Subcutaneous adipose tissue (tissue), 4 donors: ENCODE measurements around the gene NEK4. TPM values are rescaled to one million over a fixed set of nuclear protein-coding genes. Genes with fewer than 3 reads are reported as not detected.

Source experiments
- CTCF ChIP-seq: fragments of 450-650 bp; IDR thresholded peaks from one replicate; pipeline ENCODE4 v1.5.1; 2016; ENCODE audit warnings: low read depth, mild to moderate bottlenecking, control low read depth, antibody characterized with exemption, moderate library complexity
- total RNA-seq, 4 donors: library from RNA; depleted of rRNA; stranded (reverse); fragments of >200 nt; gene quantifications; one replicate each; pipeline ENCODE4 v1.1.0, GENCODE V29; 2016

NEK4 gene
- total RNA-seq, 4 donors from 2014 or later = 9.0 to 18.4 (median 13.7) TPM

GRCh38 chr3:52788890-52789745 lies 18.4 kb upstream of the NEK4 start:
- no peak for TF ChIP-seq CTCF

- TF ChIP-seq CTCF = no peak
Observed at GRCh38 chr3:52787672-52788625, 17.2 kb upstream of the NEK4 start.

GRCh38 chr3:52787246-52787645 lies 16.5 kb upstream of the NEK4 start:
- TF ChIP-seq CTCF = no peak

- TF ChIP-seq CTCF = no peak
Observed at GRCh38 chr3:52786330-52787215, 15.8 kb upstream of the NEK4 start.

GRCh38 chr3:52784931-52785590 lies 14.3 kb upstream of the NEK4 start:
- TF ChIP-seq CTCF = no peak

- TF ChIP-seq CTCF = no peak
Observed at GRCh38 chr3:52784021-52784621, 13.4 kb upstream of the NEK4 start.
